ENCODE data around the gene TTC1.

DNA sequence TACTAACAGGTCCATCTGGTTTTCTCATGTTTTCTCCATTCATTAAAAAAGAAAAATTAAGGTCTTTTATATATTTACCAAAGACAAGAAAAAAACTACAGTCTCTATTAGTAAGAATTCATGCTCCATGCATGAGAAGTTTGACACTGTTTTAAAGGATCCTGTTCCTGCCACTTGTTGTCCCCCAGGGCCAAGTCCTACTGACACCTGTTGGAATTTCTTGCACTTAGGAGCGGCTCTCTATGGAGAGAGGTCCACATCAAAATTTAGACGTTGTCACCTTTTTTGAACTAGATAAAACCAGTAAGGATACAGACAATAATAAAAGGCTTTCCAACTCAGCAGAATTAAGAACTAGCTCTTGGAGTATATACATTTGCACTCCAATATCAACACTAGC is 68.1 kb downstream of the TTC1 start:
- TF ChIP-seq, protein P1, sequence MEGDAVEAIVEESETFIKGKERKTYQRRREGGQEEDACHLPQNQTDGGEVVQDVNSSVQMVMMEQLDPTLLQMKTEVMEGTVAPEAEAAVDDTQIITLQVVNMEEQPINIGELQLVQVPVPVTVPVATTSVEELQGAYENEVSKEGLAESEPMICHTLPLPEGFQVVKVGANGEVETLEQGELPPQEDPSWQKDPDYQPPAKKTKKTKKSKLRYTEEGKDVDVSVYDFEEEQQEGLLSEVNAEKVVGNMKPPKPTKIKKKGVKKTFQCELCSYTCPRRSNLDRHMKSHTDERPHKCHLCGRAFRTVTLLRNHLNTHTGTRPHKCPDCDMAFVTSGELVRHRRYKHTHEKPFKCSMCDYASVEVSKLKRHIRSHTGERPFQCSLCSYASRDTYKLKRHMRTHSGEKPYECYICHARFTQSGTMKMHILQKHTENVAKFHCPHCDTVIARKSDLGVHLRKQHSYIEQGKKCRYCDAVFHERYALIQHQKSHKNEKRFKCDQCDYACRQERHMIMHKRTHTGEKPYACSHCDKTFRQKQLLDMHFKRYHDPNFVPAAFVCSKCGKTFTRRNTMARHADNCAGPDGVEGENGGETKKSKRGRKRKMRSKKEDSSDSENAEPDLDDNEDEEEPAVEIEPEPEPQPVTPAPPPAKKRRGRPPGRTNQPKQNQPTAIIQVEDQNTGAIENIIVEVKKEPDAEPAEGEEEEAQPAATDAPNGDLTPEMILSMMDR (IDR thresholded peaks at IDR 0.05) = no peak
- no peak for TF ChIP-seq POLR2A (IDR thresholded peaks at IDR 0.05)

Measured in esophagus squamous epithelium (tissue), 4 donors.